A673 (cell line): Measurements from ENCODE around the gene MAZ.

Experiments
- EZH2 ChIP-seq: fragments of 200-600 bp; sonication (generic); IDR thresholded peaks from 2 replicates; pipeline ENCODE4 v1.6.1; 2017; ENCODE audit warnings: borderline replicate concordance, low read depth, mild to moderate bottlenecking, mixed read lengths, antibody characterized with exemption, low read length; ENCODE audit not compliant: poor library complexity, severe bottlenecking
- TF ChIP-seq, protein P1 (sequence below): fragments of 300-800, 200-600 bp; sonication (generic); conservative IDR thresholded peaks from 2 replicates; pipeline ENCODE4 v1.5.1; 2017; ENCODE audit warnings: low read depth, mild to moderate bottlenecking, antibody characterized with exemption, low read length, moderate library complexity, mixed read lengths

- TF ChIP-seq, protein P1, sequence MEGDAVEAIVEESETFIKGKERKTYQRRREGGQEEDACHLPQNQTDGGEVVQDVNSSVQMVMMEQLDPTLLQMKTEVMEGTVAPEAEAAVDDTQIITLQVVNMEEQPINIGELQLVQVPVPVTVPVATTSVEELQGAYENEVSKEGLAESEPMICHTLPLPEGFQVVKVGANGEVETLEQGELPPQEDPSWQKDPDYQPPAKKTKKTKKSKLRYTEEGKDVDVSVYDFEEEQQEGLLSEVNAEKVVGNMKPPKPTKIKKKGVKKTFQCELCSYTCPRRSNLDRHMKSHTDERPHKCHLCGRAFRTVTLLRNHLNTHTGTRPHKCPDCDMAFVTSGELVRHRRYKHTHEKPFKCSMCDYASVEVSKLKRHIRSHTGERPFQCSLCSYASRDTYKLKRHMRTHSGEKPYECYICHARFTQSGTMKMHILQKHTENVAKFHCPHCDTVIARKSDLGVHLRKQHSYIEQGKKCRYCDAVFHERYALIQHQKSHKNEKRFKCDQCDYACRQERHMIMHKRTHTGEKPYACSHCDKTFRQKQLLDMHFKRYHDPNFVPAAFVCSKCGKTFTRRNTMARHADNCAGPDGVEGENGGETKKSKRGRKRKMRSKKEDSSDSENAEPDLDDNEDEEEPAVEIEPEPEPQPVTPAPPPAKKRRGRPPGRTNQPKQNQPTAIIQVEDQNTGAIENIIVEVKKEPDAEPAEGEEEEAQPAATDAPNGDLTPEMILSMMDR: no peak
- no peak for TF ChIP-seq EZH2
Observed at GRCh38 chr16:29850998-29851397, 44.7 kb downstream of the MAZ start.
